ENCODE data around the gene EIF3F. TPM values are rescaled to one million over a fixed set of nuclear protein-coding genes. Genes with fewer than 3 reads are reported as not detected.

EIF3F gene
- polyA plus RNA-seq, 4 donors: 283 to 343 (median 321) TPM

GRCh38 chr11:8036002-8036802 is 49.1 kb downstream of the EIF3F start:
- DNase-seq (ENCODE audit: low read depth in 4 of 4, low spot score in 3 of 4): no peak

DNA sequence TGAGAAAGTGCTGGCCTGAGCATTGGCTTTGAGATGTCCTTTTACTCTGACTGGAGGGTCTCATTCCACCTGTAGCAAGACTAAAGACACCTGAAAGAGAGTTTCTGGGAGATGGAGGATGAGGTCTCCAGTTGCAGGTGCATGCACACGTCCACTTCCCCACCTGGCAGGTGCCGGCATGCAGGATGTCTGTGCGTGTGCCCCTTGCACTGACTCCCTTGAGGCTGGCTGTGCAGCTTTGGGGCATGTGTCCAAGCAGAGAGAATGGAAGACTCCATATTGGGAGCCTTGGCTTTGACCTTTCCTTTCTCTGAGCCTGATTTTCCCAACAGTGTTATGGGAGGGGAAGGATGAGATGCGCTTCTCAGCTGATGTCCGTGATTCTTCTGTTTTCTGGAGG is 49.8 kb downstream of the EIF3F start:
- no peak for DNase-seq (ENCODE audit: low read depth in 4 of 4, low spot score in 3 of 4)

GRCh38 chr11:8038393-8038792 is 51.3 kb downstream of the EIF3F start:
- DNase-seq (ENCODE audit: low read depth in 4 of 4, low spot score in 3 of 4): no peak

GRCh38 chr11:8038811-8039529 is 51.8 kb downstream of the EIF3F start:
- DNase-seq (ENCODE audit: low read depth in 4 of 4, low spot score in 3 of 4): no peak

DNA sequence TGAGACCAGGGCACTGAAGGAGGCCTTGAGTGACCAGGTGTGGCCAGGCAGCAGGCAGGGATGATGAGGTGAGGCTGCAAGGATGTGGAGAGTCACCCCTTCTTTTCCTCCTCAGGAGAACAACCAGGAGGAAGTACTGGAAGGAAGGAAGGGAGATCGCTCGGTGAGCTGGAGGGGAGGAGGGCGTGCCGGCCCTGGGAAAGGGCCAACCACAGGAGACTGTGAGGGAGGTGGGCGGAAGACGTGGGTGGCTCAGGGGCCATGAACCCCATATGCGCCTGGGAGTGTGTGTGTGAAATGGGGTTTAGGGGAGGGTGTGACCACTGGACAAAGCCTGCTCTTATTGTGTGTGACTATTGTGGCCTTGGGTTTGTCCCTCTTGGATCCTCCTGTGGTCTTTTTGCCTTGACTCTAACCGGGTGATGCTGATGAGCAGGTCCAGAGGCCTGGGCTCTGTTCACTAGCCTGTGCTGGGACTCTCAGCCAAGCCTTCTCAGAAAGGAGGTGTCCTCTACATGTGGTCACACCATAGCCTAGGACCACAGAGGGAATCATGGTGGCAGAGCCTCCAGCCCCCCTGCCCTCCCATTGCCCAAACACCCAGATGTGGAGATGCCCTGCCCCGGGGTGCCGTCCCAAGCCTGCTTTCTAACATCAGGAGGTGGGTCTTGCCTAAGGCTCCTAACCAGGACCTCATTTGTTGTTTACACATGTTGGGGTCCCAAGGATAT is 52.6 kb downstream of the EIF3F start:
- DNase-seq (ENCODE audit: low read depth in 4 of 4, low spot score in 3 of 4): no peak

- no peak for DNase-seq (ENCODE audit: low read depth in 4 of 4, low spot score in 3 of 4)
Observed at GRCh38 chr11:8040261-8040920, 53.3 kb downstream of the EIF3F start.

DNA sequence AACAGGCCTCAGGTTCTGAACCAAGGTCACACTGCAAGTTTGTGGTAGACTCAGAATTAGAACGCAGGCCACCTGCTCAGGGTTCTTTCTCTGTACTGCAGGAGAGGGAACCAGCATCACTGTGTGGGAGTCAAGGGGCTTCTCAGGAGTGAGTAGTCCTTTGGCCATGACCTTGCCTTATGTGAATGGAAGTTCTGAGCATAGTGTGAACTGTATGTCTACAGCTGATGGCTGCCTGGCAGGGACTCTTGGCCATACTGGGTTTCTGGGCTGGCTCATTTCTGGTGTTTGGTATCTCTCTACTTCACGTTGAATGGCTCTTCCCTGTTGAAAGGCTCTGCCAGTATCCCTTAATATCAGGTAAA is 53.8 kb downstream of the EIF3F start:
- no peak for DNase-seq (ENCODE audit: low read depth in 4 of 4, low spot score in 3 of 4)

DNA sequence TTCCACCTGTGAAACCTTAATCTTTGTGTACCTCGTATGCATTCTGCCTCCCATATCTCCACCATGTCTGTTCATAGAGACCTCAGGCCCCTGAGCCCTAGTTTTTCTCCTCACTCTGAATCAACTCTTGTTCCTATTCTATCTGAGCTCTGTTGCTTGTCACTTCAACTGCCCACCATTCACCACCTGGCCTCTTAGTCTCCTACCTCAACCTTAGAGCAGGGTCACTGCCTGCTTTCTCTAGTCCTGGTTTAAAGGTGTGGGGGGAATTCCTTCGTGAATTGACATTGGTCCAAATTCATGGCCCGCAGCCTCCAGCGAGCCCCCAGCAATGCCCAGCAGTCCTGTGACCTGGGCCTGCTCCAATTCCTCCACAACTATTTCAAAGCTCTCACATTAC is 54.4 kb downstream of the EIF3F start:
- DNase-seq (ENCODE audit: low read depth in 4 of 4, low spot score in 3 of 4): no peak

DNA sequence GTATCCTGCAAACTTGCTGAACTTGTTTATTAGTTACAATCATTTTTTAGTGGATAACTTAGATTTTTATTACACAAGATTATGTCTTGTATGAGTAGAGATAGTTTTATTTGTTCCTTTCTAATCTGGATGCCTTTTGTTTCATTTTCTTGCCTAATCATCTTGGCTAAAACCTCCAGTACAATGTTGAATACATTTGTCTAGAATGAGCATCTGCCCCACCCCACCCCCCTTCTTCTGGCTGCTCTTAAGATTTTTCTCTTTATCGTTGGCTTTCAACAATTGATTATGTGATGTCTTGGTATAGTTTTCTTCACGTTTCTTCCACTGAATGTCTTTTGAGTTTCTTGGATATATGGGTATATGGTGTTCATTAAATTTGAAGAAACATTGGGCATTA is 56.6 kb downstream of the EIF3F start:
- no peak for DNase-seq (ENCODE audit: low read depth in 4 of 4, low spot score in 3 of 4)

DNA sequence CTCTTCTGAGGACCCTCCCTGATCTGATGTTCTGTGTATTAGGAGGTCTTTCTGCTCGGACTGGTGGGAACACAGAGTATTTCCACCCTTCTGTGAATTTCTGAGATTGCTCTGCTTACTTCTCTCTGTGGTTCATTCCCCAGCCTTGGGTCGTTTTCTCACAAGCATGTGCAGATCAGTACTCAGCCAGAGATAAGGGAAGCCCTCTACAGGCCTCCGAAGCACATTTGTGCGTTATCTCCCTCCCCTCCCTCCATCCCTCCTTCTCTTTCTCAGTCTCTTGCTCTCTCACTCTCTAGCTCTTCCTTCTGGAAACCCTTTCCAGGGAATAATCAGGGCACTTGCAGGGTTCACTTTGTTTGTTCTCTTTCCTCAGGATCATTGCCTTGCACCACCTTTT is 58.7 kb downstream of the EIF3F start:
- no peak for DNase-seq (ENCODE audit: low read depth in 4 of 4, low spot score in 3 of 4)

DNA sequence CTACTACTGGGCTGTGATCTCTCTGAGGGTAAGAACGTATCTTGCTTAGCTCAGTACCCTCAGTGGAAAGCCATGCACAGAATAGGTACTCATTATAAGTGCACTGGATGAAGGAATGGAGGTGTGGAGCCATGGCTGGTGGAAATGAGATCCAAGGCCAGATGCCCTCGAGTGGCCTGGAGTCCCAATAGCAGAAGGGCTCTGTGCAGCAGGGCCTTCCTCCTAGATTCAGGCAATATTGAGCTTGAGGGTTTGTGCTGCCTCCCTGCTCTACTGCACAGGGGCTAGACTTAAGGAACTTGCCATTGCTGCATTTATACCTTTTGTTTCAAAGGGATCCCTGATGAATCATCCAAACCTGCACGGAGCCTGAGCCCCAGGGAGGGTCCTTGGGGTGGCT is 60.2 kb downstream of the EIF3F start:
- no peak for DNase-seq (ENCODE audit: low read depth in 4 of 4, low spot score in 3 of 4)

DNA sequence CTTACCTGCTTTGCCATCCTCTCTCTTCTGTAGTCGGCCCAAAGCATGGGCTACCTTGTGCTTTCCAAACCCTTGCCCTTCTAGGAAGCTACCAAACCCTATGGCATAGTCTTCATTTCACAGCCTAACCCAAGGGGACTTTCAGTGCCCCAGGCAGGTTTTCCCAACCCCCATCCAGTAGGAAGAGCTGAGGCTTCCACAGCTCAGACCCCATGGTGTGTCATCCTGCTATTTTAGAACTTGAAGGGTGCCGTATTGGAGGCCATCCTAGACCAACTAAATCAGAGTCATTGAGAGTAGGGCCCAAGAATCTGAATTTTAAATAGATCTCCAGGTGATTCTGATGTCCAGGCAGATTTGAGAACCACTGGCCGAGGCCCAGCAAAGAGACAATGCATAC is 61.9 kb downstream of the EIF3F start:
- DNase-seq (ENCODE audit: low read depth in 4 of 4, low spot score in 3 of 4): no peak

Other genes starting within 250 kb of the EIF3F start
- gene OR5P2, start 190.4 kb upstream of the EIF3F start, polyA plus RNA-seq (ENCODE audit: insufficient read length in 4 of 4): not detected
- gene OR5P3, start 156.5 kb upstream of the EIF3F start, polyA plus RNA-seq (ENCODE audit: insufficient read length in 4 of 4): not detected
- under 1 TPM in 2 of 4 donors, not detected in 2; 0.04 to 0.15 TPM for gene OR10A6, start 56.1 kb upstream of the EIF3F start, polyA plus RNA-seq (ENCODE audit: insufficient read length in 4 of 4)
- gene OR10A3, start 45.6 kb upstream of the EIF3F start, polyA plus RNA-seq (ENCODE audit: insufficient read length in 4 of 4): under 1 TPM in 2 of 4 donors, not detected in 2; 0.10 to 0.13 TPM
- gene NLRP10, start 21.9 kb upstream of the EIF3F start, polyA plus RNA-seq (ENCODE audit: insufficient read length in 4 of 4): not detected
- gene TUB, start 93.9 kb downstream of the EIF3F start, polyA plus RNA-seq (ENCODE audit: insufficient read length in 4 of 4): 10 to 100 TPM; 23.4 to 28.6 (median 24.9) TPM
- gene RIC3, start 181.7 kb downstream of the EIF3F start, polyA plus RNA-seq (ENCODE audit: insufficient read length in 4 of 4): 10 to 100 TPM in 3 of 4 donors, 1 to 10 TPM in 1; 6.6 to 18.1 (median 12.5) TPM